H9 (cell line): Measurements from ENCODE around the gene ACKR3. TPM values are rescaled to one million over a fixed set of nuclear protein-coding genes. Genes with fewer than 3 reads are reported as not detected.

Experiments
- DNase-seq: peaks from one replicate; pipeline ENCODE4 v3.0.0-alpha.2; 2017
- H2AFZ ChIP-seq: one replicate; pipeline ENCODE4 v1.6.1; 2013; ENCODE audit warnings: mild to moderate bottlenecking, low read length, control low read depth, moderate library complexity
- H2AK5ac ChIP-seq: 2 replicates; pipeline ENCODE4 v1.6.1; 2013; ENCODE audit warnings: low read length, control low read depth, mixed read lengths; ENCODE audit not compliant: insufficient read length
- H2BK120ac ChIP-seq: one replicate; pipeline ENCODE4 v1.6.1; 2013; ENCODE audit warnings: low read depth, mild to moderate bottlenecking, low read length, control low read depth, inconsistent platforms; ENCODE audit not compliant: poor library complexity, severe bottlenecking
- H2BK12ac ChIP-seq: 2 replicates; pipeline ENCODE4 v1.6.1; 2013; ENCODE audit warnings: low read length, control low read depth, mixed read lengths, low read depth; ENCODE audit not compliant: insufficient read length
- H2BK15ac ChIP-seq: 2 replicates; pipeline ENCODE4 v1.6.1; 2013; ENCODE audit warnings: low read depth, low read length, control low read depth
- H2BK20ac ChIP-seq: one replicate; pipeline ENCODE4 v1.6.1; 2013; ENCODE audit warnings: low read depth, mild to moderate bottlenecking, low read length, control low read depth, inconsistent platforms; ENCODE audit not compliant: poor library complexity, severe bottlenecking
- H2BK5ac ChIP-seq: 2 replicates; pipeline ENCODE4 v1.6.1; 2013; ENCODE audit warnings: low read length, control low read depth, mixed read lengths; ENCODE audit not compliant: insufficient read length
- H3K14ac ChIP-seq: 2 replicates; pipeline ENCODE4 v1.6.1; 2013; ENCODE audit warnings: low read length, control low read depth; ENCODE audit not compliant: insufficient read depth
- H3K18ac ChIP-seq: 2 replicates; pipeline ENCODE4 v1.6.1; 2013; ENCODE audit warnings: low read depth, mild to moderate bottlenecking, mixed read lengths, low read length, control low read depth; ENCODE audit not compliant: insufficient read length
- H3K23ac ChIP-seq: 2 replicates; pipeline ENCODE4 v1.6.1; 2013; ENCODE audit warnings: low read length, control low read depth, mixed read lengths, low read depth; ENCODE audit not compliant: insufficient read length
- H3K23me2 ChIP-seq: 2 replicates; pipeline ENCODE4 v1.6.1; 2013; ENCODE audit warnings: low read depth, mild to moderate bottlenecking, mixed read lengths, low read length, control low read depth; ENCODE audit not compliant: insufficient read length, poor library complexity, severe bottlenecking
- H3K27ac ChIP-seq: 2 replicates; pipeline ENCODE4 v1.5.1; 2013; ENCODE audit warnings: low read length, control low read depth, mixed read lengths, low read depth; ENCODE audit not compliant: insufficient read length
- H3K27me3 ChIP-seq: 2 replicates; pipeline ENCODE4 v1.6.1; 2013; ENCODE audit warnings: low read length, control low read depth, inconsistent platforms; ENCODE audit not compliant: insufficient read depth
- H3K4ac ChIP-seq: 2 replicates; pipeline ENCODE4 v1.6.1; 2013; ENCODE audit warnings: low read depth, mild to moderate bottlenecking, control low read depth, inconsistent platforms, low read length, moderate library complexity
- H3K4me1 ChIP-seq: 2 replicates; pipeline ENCODE4 v1.6.1; 2013; ENCODE audit warnings: low read length, control low read depth, inconsistent platforms; ENCODE audit not compliant: insufficient read depth
- H3K4me2 ChIP-seq: 2 replicates; pipeline ENCODE4 v1.6.1; 2013; ENCODE audit warnings: low read length, control low read depth, mixed read lengths; ENCODE audit not compliant: insufficient read length, insufficient read depth
- H3K56ac ChIP-seq: 2 replicates; pipeline ENCODE4 v1.6.1; 2013; ENCODE audit warnings: low read depth, mild to moderate bottlenecking, mixed read lengths, low read length, control low read depth; ENCODE audit not compliant: insufficient read length
- H3K79me1 ChIP-seq: 2 replicates; pipeline ENCODE4 v1.6.1; 2013; ENCODE audit warnings: low read depth, mild to moderate bottlenecking, moderate library complexity, low read length, control low read depth, inconsistent platforms; ENCODE audit not compliant: insufficient read depth, poor library complexity, severe bottlenecking
- H3K79me2 ChIP-seq: 2 replicates; pipeline ENCODE4 v1.6.1; 2013; ENCODE audit warnings: low read length, control low read depth, inconsistent platforms; ENCODE audit not compliant: insufficient read depth
- H3K9ac ChIP-seq: 2 replicates; pipeline ENCODE4 v1.6.1; 2013; ENCODE audit warnings: low read length, control low read depth, mixed read lengths; ENCODE audit not compliant: insufficient read length; ENCODE audit errors: extremely low read depth
- H3K9me3 ChIP-seq: one replicate; pipeline ENCODE4 v1.6.1; 2013; ENCODE audit warnings: low read depth, low read length, inconsistent platforms; ENCODE audit not compliant: control insufficient read depth
- H3T11ph ChIP-seq: one replicate; pipeline ENCODE4 v1.6.1; 2013; ENCODE audit warnings: mild to moderate bottlenecking, low read length, control low read depth, inconsistent platforms
- H4K20me1 ChIP-seq: one replicate; pipeline ENCODE4 v1.6.1; 2013; ENCODE audit not compliant: control insufficient read depth, insufficient read length, insufficient read depth
- H4K5ac ChIP-seq: 2 replicates; pipeline ENCODE4 v1.6.1; 2013; ENCODE audit warnings: low read depth, mild to moderate bottlenecking, mixed read lengths, low read length, control low read depth; ENCODE audit not compliant: insufficient read length
- H4K8ac ChIP-seq: replicated peaks from 2 replicates; pipeline ENCODE4 v1.6.1; 2013; ENCODE audit warnings: low read length, control low read depth, mixed read lengths, low read depth; ENCODE audit not compliant: insufficient read length
- H4K91ac ChIP-seq: 2 replicates; pipeline ENCODE4 v1.6.1; 2013; ENCODE audit warnings: low read depth, mild to moderate bottlenecking, moderate library complexity, mixed read lengths, low read length, control low read depth; ENCODE audit not compliant: insufficient read length
- H3K27ac Mint-ChIP-seq, 3 experiments: 2 replicates in 2 of 3; 3 replicates in 1 of 3; pipeline ENCODE4 v1.8.0; 2020 to 2021; ENCODE audit warnings: mixed read lengths in 3 of 3, mild to moderate bottlenecking in 1 of 3, moderate library complexity in 1 of 3
- H3K27me3 Mint-ChIP-seq: 2 replicates; pipeline ENCODE4 v1.8.0; 2021; ENCODE audit warnings: low read depth, mild to moderate bottlenecking, moderate library complexity, mixed read lengths
- H3K36me3 Mint-ChIP-seq, 3 experiments: 2 replicates in 2 of 3; 3 replicates in 1 of 3; pipeline ENCODE4 v1.8.0; 2020 to 2021; ENCODE audit warnings: low read depth in 3 of 3, mixed read lengths in 3 of 3; ENCODE audit not compliant: insufficient read depth in 1 of 3
- H3K4me1 Mint-ChIP-seq, 2 experiments: 2 replicates each; pipeline ENCODE4 v1.8.0; 2020; ENCODE audit warnings: mixed read lengths in 2 of 2
- H3K4me3 Mint-ChIP-seq, 2 experiments: 2 replicates in 1 of 2; 3 replicates in 1 of 2; pipeline ENCODE4 v1.8.0; 2020 to 2021; ENCODE audit warnings: mild to moderate bottlenecking in 2 of 2, mixed read lengths in 2 of 2, moderate library complexity in 1 of 2
- H3K9me3 Mint-ChIP-seq, 2 experiments: 2 replicates in 1 of 2; 3 replicates in 1 of 2; pipeline ENCODE4 v1.8.0; 2020; ENCODE audit warnings: mild to moderate bottlenecking in 2 of 2, mixed read lengths in 2 of 2, moderate library complexity in 1 of 2
- CTCF ChIP-seq: fragments of 200-600 bp; sonication (generic); conservative IDR thresholded peaks from 3 replicates; pipeline ENCODE4 v1.8.0; 2021; ENCODE audit warnings: antibody characterized with exemption, mild to moderate bottlenecking
- total RNA-seq: library from RNA; stranded (reverse); gene quantifications from 2 replicates; pipeline ENCODE4 v1.2.1, GENCODE V29; 2021

ACKR3 gene
- total RNA-seq, 1 experiment from 2014 or later, result 0.44 TPM

- Histone ChIP-seq H3K9ac (no peak overlapping the region), H3K14ac (no peak overlapping the region), H2AK5ac (no peak overlapping the region), H3K27ac (no peak overlapping the region), H3K79me2 (no peaks in the 10 kb centered on the region), H3K27me3 (no peaks in the 10 kb centered on the region), H3K79me1 (no peaks in the 10 kb centered on the region), H2AFZ (no peak overlapping the region), H4K5ac (no peak overlapping the region), H3K23me2 (no peaks in the 10 kb centered on the region), H3K23ac (no peak overlapping the region), H2BK120ac (no peak overlapping the region), H3K18ac (no peak overlapping the region), H2BK12ac (no peak overlapping the region), H3K9me3 (no peaks in the 10 kb centered on the region), H4K20me1 (no peaks in the 10 kb centered on the region), H2BK15ac (no peak overlapping the region), H3K4ac (no peak overlapping the region), H3T11ph (no peak overlapping the region), H4K8ac (no peak overlapping the region), H2BK20ac (no peak overlapping the region), H3K4me1 (no peaks in the 10 kb centered on the region), H2BK5ac (no peak overlapping the region), H3K56ac (no peak overlapping the region), H3K4me2 (no peak overlapping the region), H4K91ac (no peak overlapping the region)
- no peak for TF ChIP-seq CTCF
- Mint-ChIP-seq H3K9me3 (no peaks in the 10 kb centered on the region; a peak in 1 of 5 replicates), H3K4me1 (no peaks in the 10 kb centered on the region; a peak in 1 of 4 replicates), H3K27me3 (peaks cover 9% of the 10 kb centered on the region), H3K27ac (no peak overlapping the region), H3K4me3 (no peak overlapping the region), H3K36me3 (no peaks in the 10 kb centered on the region; a peak in 1 of 7 replicates)
- DNase-seq, result no peak
Observed at GRCh38 chr2:236521556-236521955, 48.1 kb upstream of the ACKR3 start.
